HG02973 (cell line): ENCODE measurements around the gene MMD.
"Not testable (repeated sequence)": the region's sequence is repeated elsewhere in the genome, so short reads cannot be mapped to it uniquely, and the experiment has no call there.

ENCODE experiments used
- ATAC-seq: cut with Tn5 transposase; IDR thresholded peaks from one replicate; pipeline ENCODE4 v1.9.1; 2021; ENCODE audit warnings: moderate library complexity; ENCODE audit not compliant: unreplicated experiment

The MMD gene

GRCh38 chr17:55402374-55402773, 19.3 kb downstream of the MMD start:
- no peak for ATAC-seq

DNA sequence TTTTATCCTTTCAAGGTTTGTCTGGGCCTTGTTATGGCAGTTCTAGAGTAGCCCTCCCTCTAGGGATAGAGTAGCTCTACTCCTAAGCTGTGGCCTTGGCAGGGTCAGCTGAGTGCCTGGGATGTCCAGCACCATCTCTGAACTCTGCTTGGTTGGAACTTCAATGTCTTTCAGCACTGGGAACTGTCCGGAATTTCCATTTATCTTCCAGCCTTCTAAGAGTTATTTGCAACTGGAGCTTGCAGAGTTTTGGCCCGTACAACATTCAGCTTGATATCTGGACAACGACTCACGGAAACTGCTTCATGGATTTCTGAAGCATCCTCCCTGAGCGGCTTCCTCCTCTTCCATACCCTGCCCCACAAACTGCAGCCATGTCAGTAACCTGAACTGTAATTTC, 22.9 kb downstream of the MMD start:
- ATAC-seq = no peak

GRCh38 chr17:55395803-55396505, 25.7 kb downstream of the MMD start:
- ATAC-seq = no peak

DNA sequence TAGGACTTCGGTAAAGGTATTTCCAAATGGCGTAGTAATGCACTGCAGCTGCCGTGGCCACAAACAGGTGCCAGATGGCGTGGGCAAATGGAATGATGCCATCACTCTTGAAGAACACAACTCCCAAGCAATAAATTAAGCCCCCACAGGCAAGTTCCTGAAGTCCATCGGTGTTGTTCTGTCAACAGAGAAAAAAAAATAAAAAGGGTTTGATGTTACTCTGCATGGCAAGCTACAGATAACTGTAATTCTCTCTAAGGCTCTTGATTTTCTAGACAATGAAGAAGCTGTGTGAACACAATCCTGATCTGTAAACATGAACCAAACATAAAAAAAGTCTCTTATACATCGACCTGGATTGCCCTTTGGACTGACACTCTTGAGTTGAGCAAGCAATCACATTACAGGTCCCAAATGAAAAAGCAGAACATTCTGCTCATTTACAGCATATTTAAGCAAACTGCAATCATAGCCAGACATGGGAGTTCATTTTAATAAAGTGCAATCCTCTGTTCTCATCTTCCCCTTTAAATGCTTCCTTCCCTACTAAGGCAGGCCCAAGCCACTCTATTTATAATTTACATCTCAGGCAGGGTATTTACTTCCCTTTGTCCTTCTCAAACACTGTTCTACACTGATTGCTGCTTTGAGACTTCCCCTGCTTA, 27.1 kb downstream of the MMD start:
- ATAC-seq = no peak

GRCh38 chr17:55391764-55392467, 29.7 kb downstream of the MMD start:
- ATAC-seq = no peak

DNA sequence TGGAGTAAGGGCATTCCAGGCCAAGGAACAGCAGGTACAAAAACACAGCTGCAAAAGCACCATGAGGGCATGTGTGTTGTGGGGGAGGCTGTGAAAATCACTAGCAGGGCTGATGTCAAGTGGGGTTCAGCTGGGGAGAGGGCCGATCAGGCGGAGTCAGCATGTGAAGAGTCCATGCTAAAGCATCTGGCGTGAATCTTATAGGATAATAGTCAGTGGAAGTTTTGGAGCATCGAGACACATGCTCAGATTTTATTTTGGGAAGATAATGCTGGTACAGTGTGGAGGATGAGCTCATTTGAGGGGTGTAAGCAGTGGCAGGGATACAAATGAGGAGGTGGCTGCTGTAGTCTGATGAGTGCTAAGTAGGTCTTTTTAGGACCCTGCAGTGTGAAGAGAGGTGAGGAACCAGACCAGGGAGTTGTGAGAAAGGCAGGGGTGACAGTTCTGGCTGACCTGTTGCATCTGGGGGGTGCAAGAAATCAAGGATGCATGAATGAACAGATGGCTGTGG, 30.3 kb downstream of the MMD start:
- ATAC-seq = no peak

DNA sequence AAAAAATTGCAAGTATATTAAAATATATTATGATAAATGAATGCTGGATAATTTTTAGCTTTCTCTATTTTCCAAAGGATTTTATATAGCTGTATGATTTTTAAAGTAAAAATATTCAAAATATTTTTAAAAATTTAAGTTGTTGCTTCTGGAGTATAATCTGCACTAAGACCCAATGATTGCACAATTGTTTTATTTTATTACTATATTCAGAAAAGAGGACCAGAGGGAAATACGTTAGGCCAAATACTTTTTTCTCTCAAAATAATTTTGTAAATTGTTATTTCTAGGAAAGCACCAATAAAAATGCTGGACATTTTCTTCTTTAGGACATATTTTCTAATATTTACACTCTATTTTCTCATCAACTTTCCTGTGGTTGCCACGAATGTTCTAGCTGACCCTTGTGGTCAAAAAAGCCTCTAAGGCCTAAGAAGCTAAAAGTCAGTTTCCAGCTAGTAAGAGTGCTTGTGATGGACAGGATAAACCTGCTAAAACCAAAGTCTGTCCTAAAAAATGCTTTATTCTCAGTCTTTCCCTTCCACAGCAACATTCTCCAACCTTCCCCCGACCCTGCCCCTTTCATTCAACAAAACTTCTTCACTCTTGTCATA, 31.2 kb downstream of the MMD start:
- no peak for ATAC-seq

DNA sequence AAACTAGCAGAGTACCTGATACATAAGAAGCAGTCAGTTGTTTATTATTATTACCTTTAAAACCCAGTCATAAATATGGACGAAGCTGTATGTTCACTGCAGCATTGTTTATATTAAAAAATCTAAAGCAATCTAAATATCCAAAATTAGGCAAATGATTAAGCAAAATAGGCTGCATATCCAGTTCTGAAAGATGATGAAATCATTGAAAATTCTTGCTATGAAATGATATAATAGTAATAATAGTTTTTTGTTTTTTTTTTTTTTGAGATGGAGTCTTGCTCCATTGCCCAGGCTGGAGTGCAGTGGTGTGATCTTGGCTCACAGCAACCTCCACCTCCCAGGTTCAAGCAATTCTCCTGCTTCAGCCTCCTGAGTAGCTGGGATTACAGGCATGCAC, 31.9 kb downstream of the MMD start:
- ATAC-seq = not testable (repeated sequence)

- no peak for ATAC-seq
Measured at GRCh38 chr17:55388842-55389241, 32.8 kb downstream of the MMD start.

DNA sequence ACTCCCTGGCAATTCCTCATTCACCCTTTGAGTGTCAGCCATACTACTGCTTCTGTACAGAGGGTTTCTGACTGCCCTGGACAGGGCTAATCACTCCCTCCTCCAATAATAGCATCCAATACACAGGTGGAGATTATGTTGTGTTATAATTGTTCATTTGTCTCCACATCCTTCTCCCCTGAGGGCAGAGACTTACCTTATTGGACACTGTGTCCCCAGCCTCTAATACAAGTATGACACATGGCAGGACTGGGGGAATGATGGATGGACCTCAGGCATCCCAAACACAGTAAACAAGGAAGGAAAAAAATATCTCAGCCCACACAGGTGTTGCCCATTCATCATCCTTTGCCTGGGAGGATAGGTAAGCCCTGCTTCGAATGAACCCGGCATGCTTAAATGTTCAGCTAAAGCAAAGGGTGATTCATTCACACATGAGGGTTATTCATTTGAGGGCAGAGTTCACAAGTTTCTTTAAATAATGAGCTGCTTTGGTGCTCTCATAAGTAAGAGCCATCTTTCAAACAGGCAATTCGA, 34.8 kb downstream of the MMD start:
- no peak for ATAC-seq

- ATAC-seq = no peak
Measured at GRCh38 chr17:55384643-55385232, 36.9 kb downstream of the MMD start.

DNA sequence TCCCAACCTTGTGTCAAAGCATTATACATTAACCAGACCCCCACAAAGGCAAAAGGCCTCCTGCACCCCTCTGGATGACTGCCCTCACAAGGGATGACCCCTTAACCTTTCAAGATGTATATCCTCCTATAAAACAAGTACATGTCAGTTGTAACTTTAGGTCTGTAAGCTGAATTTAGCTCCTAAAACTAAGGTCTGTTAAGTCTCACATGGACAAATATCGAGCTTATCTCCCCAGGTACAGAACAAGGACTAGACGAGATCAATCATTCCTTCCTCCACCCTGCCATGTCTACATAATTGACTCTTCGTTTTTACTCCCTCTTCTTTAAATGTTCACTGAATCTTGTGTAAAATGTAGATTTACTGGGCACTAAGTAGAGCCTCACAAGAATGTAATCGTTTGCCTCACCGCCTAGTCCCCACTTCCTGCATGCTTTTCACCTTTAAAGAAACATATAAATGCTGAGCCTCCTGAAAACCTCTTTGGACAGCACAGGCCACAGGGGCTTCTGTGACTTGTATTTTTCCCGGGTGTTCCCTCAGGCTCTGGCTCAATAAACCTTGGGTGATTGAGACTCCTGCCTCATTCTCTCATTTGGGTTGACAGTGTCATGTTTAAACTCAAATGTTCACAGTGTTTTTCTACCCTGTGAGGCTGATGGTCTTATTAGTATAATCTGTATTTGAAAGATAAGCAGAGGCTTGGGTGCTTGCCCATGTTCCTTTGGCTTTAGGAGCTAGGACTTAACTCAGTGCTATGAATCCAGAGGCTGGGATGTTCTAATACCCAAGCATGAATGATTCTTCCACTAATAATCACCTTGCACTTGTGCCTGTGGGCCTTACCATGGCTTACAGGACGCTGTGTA, 37.6 kb downstream of the MMD start:
- ATAC-seq = no peak

- ATAC-seq = no peak
Measured at GRCh38 chr17:55381017-55381770, 40.4 kb downstream of the MMD start.

DNA sequence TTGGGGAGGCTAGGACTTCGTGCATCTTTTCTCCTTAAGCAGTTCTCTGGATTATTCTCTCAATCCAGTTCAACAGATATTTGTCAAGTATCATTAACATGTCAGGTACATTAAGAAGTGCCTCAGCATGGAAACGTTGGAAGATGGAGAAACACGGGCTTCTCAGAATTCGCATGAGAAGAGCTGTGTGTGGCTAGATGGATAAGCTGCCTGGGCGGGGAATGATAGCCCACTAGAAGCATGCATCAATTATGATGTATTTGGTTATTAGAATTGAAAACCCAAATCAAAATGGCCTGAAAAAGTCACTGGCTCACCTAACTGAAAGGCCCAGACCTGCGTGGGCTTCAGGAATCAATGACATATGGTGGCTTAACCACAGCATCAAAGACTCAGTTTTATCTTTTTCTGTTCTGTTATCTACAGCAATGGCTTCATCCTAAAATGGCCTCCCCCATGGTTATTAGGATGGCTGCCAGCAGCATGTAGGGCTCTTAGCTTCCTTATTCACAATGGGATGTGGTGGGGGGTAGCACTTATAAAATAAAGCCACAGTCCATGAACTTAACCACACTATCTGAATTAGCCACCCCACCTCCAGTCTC, 43.9 kb downstream of the MMD start:
- ATAC-seq = no peak

DNA sequence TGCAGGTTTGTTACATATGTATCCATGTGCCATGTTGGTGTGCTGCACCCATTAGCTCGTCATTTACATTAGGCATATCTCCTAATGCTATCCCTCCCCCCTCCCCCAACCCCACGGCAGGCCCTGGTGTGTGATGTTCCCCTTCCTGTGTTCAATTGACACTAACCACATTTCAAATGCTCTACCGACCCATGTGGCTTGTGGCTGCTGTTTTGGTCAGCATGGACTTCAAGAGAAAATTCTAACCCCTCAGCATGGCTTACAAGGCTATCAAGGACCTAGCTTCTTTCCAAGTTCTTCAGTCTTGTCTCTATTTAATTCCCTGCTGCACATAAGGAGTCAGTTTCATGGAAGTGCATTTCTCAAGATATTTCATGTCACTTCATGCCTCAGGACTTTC, 52.9 kb downstream of the MMD start:
- no peak for ATAC-seq

DNA sequence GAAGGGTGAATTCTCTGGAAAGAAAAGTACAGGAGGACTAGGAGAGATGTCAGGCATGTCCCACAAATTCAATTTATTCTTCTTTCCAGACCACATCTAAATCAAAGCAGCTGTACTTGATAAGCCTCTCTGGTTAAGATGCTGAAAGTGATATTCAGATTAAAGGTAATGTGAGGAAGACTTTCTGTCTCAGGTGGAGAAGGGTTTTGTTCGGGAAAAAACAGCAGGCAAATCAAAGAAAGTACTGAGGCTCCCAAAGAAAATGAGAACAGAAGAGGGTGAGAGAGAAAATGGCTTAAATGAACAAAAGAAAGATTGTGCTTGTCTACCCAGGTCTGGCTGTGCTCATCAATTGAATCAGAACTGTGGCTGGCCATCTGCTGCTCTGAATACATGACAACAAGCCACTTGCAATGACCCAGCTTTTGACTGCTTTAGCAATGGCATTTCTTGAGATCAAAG, 55.6 kb downstream of the MMD start:
- no peak for ATAC-seq

GRCh38 chr17:55363033-55363432, 58.6 kb downstream of the MMD start:
- no peak for ATAC-seq

- ATAC-seq = no peak
Measured at GRCh38 chr17:55360971-55361370, 60.7 kb downstream of the MMD start.
